Keratinocyte (primary cell): ENCODE data around the gene PDZD2. TPM values are rescaled to one million over a fixed set of nuclear protein-coding genes. Genes with fewer than 3 reads are reported as not detected.

Source experiments
- DNase-seq: peaks from one replicate; pipeline ENCODE4 v3.0.0-alpha.2; 2011; ENCODE audit warnings: low read depth, missing footprints, low spot score
- FAIRE-seq: peaks from 2 replicates; lab custom pipeline; 2011; peaks lifted over from hg19 to GRCh38; lab: Jason Lieb, UNC
- H2AFZ ChIP-seq: 2 replicates; pipeline ENCODE4 v1.6.0; 2012; ENCODE audit warnings: low read length, control low read depth, inconsistent platforms; ENCODE audit not compliant: control insufficient read depth
- H3K27ac ChIP-seq: 2 replicates; pipeline ENCODE4 v1.5.1; 2011; ENCODE audit warnings: low read length; ENCODE audit not compliant: control insufficient read depth, insufficient read depth
- H3K27me3 ChIP-seq: 3 replicates; pipeline ENCODE4 v1.6.0; 2011; ENCODE audit warnings: low read length; ENCODE audit not compliant: control insufficient read depth, insufficient read depth; ENCODE audit errors: extremely low read depth
- H3K36me3 ChIP-seq, 2 experiments: 2 replicates in 1 of 2; 3 replicates in 1 of 2; pipeline ENCODE4 v1.5.1; 2011; ENCODE audit warnings: low read length in 2 of 2, mild to moderate bottlenecking in 1 of 2; ENCODE audit not compliant: control insufficient read depth in 2 of 2, insufficient read depth in 2 of 2; ENCODE audit errors: extremely low read depth in 1 of 2
- H3K4me1 ChIP-seq: 3 replicates; pipeline ENCODE4 v1.5.1; 2011; ENCODE audit warnings: low read length; ENCODE audit not compliant: control insufficient read depth, insufficient read depth; ENCODE audit errors: extremely low read depth
- H3K4me2 ChIP-seq: 3 replicates; pipeline ENCODE4 v1.6.0; 2011; ENCODE audit warnings: low read depth, low read length; ENCODE audit not compliant: control insufficient read depth, insufficient read depth; ENCODE audit errors: extremely low read depth
- H3K4me3 ChIP-seq, 3 experiments: fragments of 200-600 bp in 1 of 3; sonication (generic) in 1 of 3; 2 replicates in 2 of 3; 3 replicates in 1 of 3; pipeline ENCODE4 v1.5.1; 2011 to 2016; ENCODE audit warnings: low read length in 3 of 3, mild to moderate bottlenecking in 3 of 3, control low read depth in 2 of 3, inconsistent platforms in 1 of 3, low read depth in 1 of 3, mixed read lengths in 1 of 3, mixed run types in 1 of 3, moderate library complexity in 1 of 3; ENCODE audit not compliant: control insufficient read depth in 2 of 3, insufficient read depth in 2 of 3; ENCODE audit errors: extremely low read depth in 1 of 3
- H3K79me2 ChIP-seq: 2 replicates; pipeline ENCODE4 v1.6.0; 2012; ENCODE audit warnings: low read length; ENCODE audit not compliant: control insufficient read depth, insufficient read depth
- H3K9ac ChIP-seq: 3 replicates; pipeline ENCODE4 v1.6.0; 2011; ENCODE audit warnings: low read length; ENCODE audit not compliant: control insufficient read depth, insufficient read depth; ENCODE audit errors: extremely low read depth
- H3K9me1 ChIP-seq: 3 replicates; pipeline ENCODE4 v1.6.0; 2011; ENCODE audit warnings: low read length; ENCODE audit not compliant: control insufficient read depth, insufficient read depth; ENCODE audit errors: extremely low read depth
- H3K9me3 ChIP-seq: 2 replicates; pipeline ENCODE4 v1.5.1; 2012; ENCODE audit warnings: low read depth, low read length; ENCODE audit not compliant: control insufficient read depth
- H4K20me1 ChIP-seq: 3 replicates; pipeline ENCODE4 v1.6.0; 2011; ENCODE audit warnings: low read length; ENCODE audit not compliant: control insufficient read depth, insufficient read depth; ENCODE audit errors: extremely low read depth
- CTCF ChIP-seq, 3 experiments: IDR thresholded peaks in 1 of 3; conservative IDR thresholded peaks in 1 of 3; optimal IDR thresholded peaks in 1 of 3; 2 replicates in 2 of 3; 3 replicates in 1 of 3; pipeline versions ENCODE3 to v1.5.1; 2011; ENCODE audit warnings: low read length in 3 of 3, mild to moderate bottlenecking in 3 of 3, moderate library complexity in 2 of 3, control low read depth in 1 of 3, inconsistent platforms in 1 of 3; ENCODE audit not compliant: insufficient read depth in 2 of 3; ENCODE audit errors: extremely low read depth in 1 of 3
- EZH2 ChIP-seq: IDR thresholded peaks from one replicate; pipeline ENCODE4 v1.6.1; 2012; ENCODE audit warnings: inconsistent platforms, mild to moderate bottlenecking, low read length, moderate library complexity
- dilution Hi-C: fragments of 300-500 bp; cut with MboI; formaldehyde crosslinking; loops from one replicate; pipeline ENCODE4 v1.7.0; 2020; ENCODE audit warnings: low sequenced_read_pairs; ENCODE audit not compliant: extremely low pct_ligation_motif_present
- polyA plus RNA-seq, 5 experiments: library from polyadenylated mRNA; depleted of rRNA in 3 of 5; stranded (reverse) in 3 of 5; stranded (forward) in 1 of 5; unstranded in 1 of 5; fragments of >200 nt; gene quantifications; 1 replicate in 1 of 5; 2 replicates in 3 of 5; 3 replicates in 1 of 5; pipeline versions ENCODE4 v1.2.1 to v1.2.3, GENCODE V29; 2011 to 2012; ENCODE audit warnings: missing spikeins in 2 of 5, low read depth in 1 of 5, low replicate concordance in 1 of 5

PDZD2 gene
- polyA plus RNA-seq, 1 donor (not counting 4 experiments of a cell fraction or from before 2014, with no cell fraction given): 7.3 TPM

GRCh38 chr5:31720811-31721345, 81.9 kb downstream of the PDZD2 start:
- Histone ChIP-seq H3K79me2 (no peaks in the 10 kb centered on the region), H3K9me3 (no peaks in the 10 kb centered on the region), H3K27me3 (no peaks in the 10 kb centered on the region), H4K20me1 (no peaks in the 10 kb centered on the region), H3K4me2 (no peak overlapping the region), H3K9ac (no peak overlapping the region), H3K4me3 (no peak overlapping the region), H3K27ac (no peak overlapping the region), H3K4me1 (no peaks in the 10 kb centered on the region), H2AFZ (no peak overlapping the region), H3K9me1 (no peaks in the 10 kb centered on the region), H3K36me3 (no peaks in the 10 kb centered on the region)
- DNase-seq (no peak), FAIRE-seq (no peak)
- no peak for TF ChIP-seq CTCF (optimal IDR thresholded peaks at IDR 0.05 in 1 of 3, IDR thresholded peaks at IDR 0.05 in 1 of 3, conservative IDR thresholded peaks at IDR 0.05 in 1 of 3; ENCODE audit: extremely low read depth in 1 of 3, insufficient read depth in 2 of 3, low read length in 3 of 3)
- TF ChIP-seq EZH2: no peak
- dilution Hi-C loops: no loop called here

- H2AFZ ChIP-seq: no peak overlapping the region
- DNase-seq (no peak), FAIRE-seq (no peak)
Observed at GRCh38 chr5:31722111-31722510, 83.2 kb downstream of the PDZD2 start.

More at GRCh38 chr5:31722111-31722510, 83.2 kb downstream of the PDZD2 start:
- no peaks in the 10 kb centered on the region for H3K36me3 ChIP-seq
- H3K9me3 ChIP-seq: no peaks in the 10 kb centered on the region
- no peak overlapping the region for H3K9ac ChIP-seq
- H3K27ac ChIP-seq: no peak overlapping the region
- no peaks in the 10 kb centered on the region for H3K4me1 ChIP-seq
- H3K9me1 ChIP-seq: no peaks in the 10 kb centered on the region
- H3K4me3 ChIP-seq: no peak overlapping the region
- no peaks in the 10 kb centered on the region for H3K27me3 ChIP-seq
- H3K79me2 ChIP-seq: no peaks in the 10 kb centered on the region
- H4K20me1 ChIP-seq: no peaks in the 10 kb centered on the region
- H3K4me2 ChIP-seq: no peak overlapping the region
- no peak for TF ChIP-seq EZH2
- TF ChIP-seq CTCF (optimal IDR thresholded peaks at IDR 0.05 in 1 of 3, IDR thresholded peaks at IDR 0.05 in 1 of 3, conservative IDR thresholded peaks at IDR 0.05 in 1 of 3; ENCODE audit: extremely low read depth in 1 of 3, insufficient read depth in 2 of 3, low read length in 3 of 3): no peak
- dilution Hi-C loops: no loop called here
